Posterior vena cava (tissue), 2 donors: ENCODE measurements around the gene INO80. TPM values are rescaled to one million over a fixed set of nuclear protein-coding genes. Genes with fewer than 3 reads are reported as not detected.

Experiments
- total RNA-seq, 2 donors: library from RNA; stranded (reverse); fragmentation: NEBNext Ultra II Directional; extraction: Animal tissue kit (Norgen Biotek cat#: 25700); gene quantifications; one replicate each; pipeline ENCODE4 v1.2.1, GENCODE V29; 2021
- donor health status: DM: yes; HTN: yes; CAD: no.
- donor health status: DM: yes; HTN: yes; CAD: no.

Gene INO80
- total RNA-seq, 2 donors from 2014 or later: 21.4 to 25.5 TPM

Other genes with a start within 250 kb of the INO80 start
- gene RHOV, start 242.0 kb downstream of the INO80 start, total RNA-seq: not detected
- gene VPS18, start 221.8 kb downstream of the INO80 start, total RNA-seq: 10 to 100 TPM; 21.9 to 23.3 TPM
- 1 to 10 TPM; 7.4 to 9.8 TPM for gene DLL4, start 186.9 kb downstream of the INO80 start, total RNA-seq
- 1 to 10 TPM; 1.5 to 3.9 TPM for gene CHAC1, start 162.8 kb downstream of the INO80 start, total RNA-seq
- not detected for gene EXD1, start 114.5 kb upstream of the INO80 start, total RNA-seq
- 10 to 100 TPM; 66.9 to 73.8 TPM for gene CHP1, start 115.0 kb upstream of the INO80 start, total RNA-seq
- gene OIP5, start 216.3 kb upstream of the INO80 start, total RNA-seq: under 1 TPM in 1 of 2 donors, not detected in 1; 0.56 TPM
- gene NUSAP1, start 216.6 kb upstream of the INO80 start, total RNA-seq: 1 to 10 TPM; 1.3 to 2.0 TPM